ENCODE measurements around the gene PPEF2. TPM values are rescaled to one million over a fixed set of nuclear protein-coding genes. Genes with fewer than 3 reads are reported as not detected.

PPEF2 gene
- total and polyA plus RNA-seq, 2 experiments from 2014 or later: not detected

- WGBS (ENCODE audit: low lambda C conversion rate, missing lambda C conversion rate): 85% methylated on average over 1 of the region's 1 CpG
Measured at GRCh38 chr4:75834095-75834771, 68.0 kb downstream of the PPEF2 start.

GRCh38 chr4:75831856-75832405 is 70.3 kb downstream of the PPEF2 start:
- Histone ChIP-seq H3K36me3 (replicated peaks; ENCODE audit: insufficient read depth, low read depth) (no peaks in the 10 kb centered on the region), H2AFZ (no peak overlapping the region), H4K20me1 (ENCODE audit: insufficient read depth, poor library complexity, severe bottlenecking) (no peaks in the 10 kb centered on the region), H3K4me2 (no peak overlapping the region), H3K4me1 (ENCODE audit: insufficient read depth) (no peaks in the 10 kb centered on the region), H3K4me3 (no peak overlapping the region), H3K9me3 (ENCODE audit: low read depth) (no peaks in the 10 kb centered on the region), H3K27me3 (no peaks in the 10 kb centered on the region), H3K79me2 (no peaks in the 10 kb centered on the region), H3K9me2 (replicated peaks; ENCODE audit: insufficient read depth) (no peaks in the 10 kb centered on the region), H3K27ac (no peak overlapping the region)
- 92% methylated on average over 2 of the region's 2 CpGs for WGBS (ENCODE audit: low lambda C conversion rate, missing lambda C conversion rate)
- TF ChIP-seq CTCF (IDR thresholded peaks at IDR 0.05; ENCODE audit: poor library complexity) (no peak), EZH2phosphoT487 (IDR thresholded peaks at IDR 0.05; ENCODE audit: low read depth, severe bottlenecking, unreplicated experiment) (no peak), EZH2 (IDR thresholded peaks at IDR 0.05; ENCODE audit: borderline replicate concordance) (no peak)
- no peak for DNase-seq (ENCODE audit: low spot score)

More at GRCh38 chr4:75834095-75834771, 68.0 kb downstream of the PPEF2 start:
- Histone ChIP-seq H4K20me1 (ENCODE audit: insufficient read depth, poor library complexity, severe bottlenecking) (no peaks in the 10 kb centered on the region), H3K27ac (no peak overlapping the region), H3K9me3 (ENCODE audit: low read depth) (no peaks in the 10 kb centered on the region), H2AFZ (no peak overlapping the region), H3K4me2 (no peak overlapping the region), H3K9me2 (replicated peaks; ENCODE audit: insufficient read depth) (no peaks in the 10 kb centered on the region), H3K79me2 (no peaks in the 10 kb centered on the region), H3K4me1 (ENCODE audit: insufficient read depth) (no peaks in the 10 kb centered on the region), H3K27me3 (no peaks in the 10 kb centered on the region), H3K4me3 (no peak overlapping the region), H3K36me3 (replicated peaks; ENCODE audit: insufficient read depth, low read depth) (no peaks in the 10 kb centered on the region)
- DNase-seq (ENCODE audit: low spot score): no peak
- TF ChIP-seq CTCF (IDR thresholded peaks at IDR 0.05; ENCODE audit: poor library complexity) (no peak), EZH2phosphoT487 (IDR thresholded peaks at IDR 0.05; ENCODE audit: low read depth, severe bottlenecking, unreplicated experiment) (no peak), EZH2 (IDR thresholded peaks at IDR 0.05; ENCODE audit: borderline replicate concordance) (no peak)

- WGBS (ENCODE audit: low lambda C conversion rate, missing lambda C conversion rate): 57% methylated on average over 1 of the region's 1 CpG
Measured at GRCh38 chr4:75830906-75831305, 71.3 kb downstream of the PPEF2 start.

More at GRCh38 chr4:75830906-75831305, 71.3 kb downstream of the PPEF2 start:
- no peak for TF ChIP-seq EZH2 (IDR thresholded peaks at IDR 0.05; ENCODE audit: borderline replicate concordance)
- no peak for TF ChIP-seq EZH2phosphoT487 (IDR thresholded peaks at IDR 0.05; ENCODE audit: low read depth, severe bottlenecking, unreplicated experiment)
- TF ChIP-seq CTCF (IDR thresholded peaks at IDR 0.05; ENCODE audit: poor library complexity): no peak
- Histone ChIP-seq H3K4me2 (no peak overlapping the region), H2AFZ (no peak overlapping the region), H3K4me3 (no peak overlapping the region), H3K27ac (no peak overlapping the region), H4K20me1 (ENCODE audit: insufficient read depth, poor library complexity, severe bottlenecking) (no peaks in the 10 kb centered on the region), H3K36me3 (replicated peaks; ENCODE audit: insufficient read depth, low read depth) (no peaks in the 10 kb centered on the region), H3K9me3 (ENCODE audit: low read depth) (no peaks in the 10 kb centered on the region), H3K9me2 (replicated peaks; ENCODE audit: insufficient read depth) (no peaks in the 10 kb centered on the region), H3K27me3 (no peaks in the 10 kb centered on the region), H3K79me2 (no peaks in the 10 kb centered on the region), H3K4me1 (ENCODE audit: insufficient read depth) (no peaks in the 10 kb centered on the region)
- no peak for DNase-seq (ENCODE audit: low spot score)

Data from hepatocyte (in vitro differentiated cells).